Right cardiac atrium (tissue), 5 donors: ENCODE data around the gene LY6G5C. TPM values are rescaled to one million over a fixed set of nuclear protein-coding genes. Genes with fewer than 3 reads are reported as not detected.

ENCODE experiments used
- ATAC-seq, 2 donors: fragments of 200-7000 bp; cut with Tn5 transposase; one replicate each; pipeline versions ENCODE4 v1.8.0 to v1.9.1; 2020; ENCODE audit warnings: moderate library complexity in 2 of 2, mild to moderate bottlenecking in 1 of 2
- DNase-seq, 3 donors: peaks; one replicate each; pipeline ENCODE4 v3.0.0-alpha.2; 2020
- H3K27ac ChIP-seq: one replicate; pipeline ENCODE4 v1.5.1; 2013; ENCODE audit warnings: mild to moderate bottlenecking, low read length, control low read depth, moderate library complexity
- H3K27me3 ChIP-seq: one replicate; pipeline ENCODE4 v1.6.1; 2013; ENCODE audit not compliant: control insufficient read depth, insufficient read depth
- H3K4me1 ChIP-seq: one replicate; pipeline ENCODE4 v1.6.1; 2013; ENCODE audit warnings: low read length; ENCODE audit not compliant: control insufficient read depth, insufficient read depth
- H3K4me3 ChIP-seq: one replicate; pipeline ENCODE4 v1.5.1; 2013; ENCODE audit warnings: low read length, control low read depth
- H3K9me3 ChIP-seq: one replicate; pipeline ENCODE4 v1.6.1; 2013; ENCODE audit warnings: low read length; ENCODE audit not compliant: control insufficient read depth
- WGBS: extraction: QIAGEN DNeasy Blood & Tissue Kit; methylation state at CpG from one replicate; pipeline ENCODE4 v1.1.7; 2013; 5-methylcytosine and 5-hydroxymethylcytosine counted together
- intact Hi-C, 4 donors: fragments of 100-400 bp; cut with DNase I; formaldehyde crosslinking; loops; one replicate each; pipeline versions ENCODE4 v1.11.0 to v1.14.0; 2022 to 2023
- polyA plus RNA-seq: library from polyadenylated mRNA; stranded (reverse); fragments of 200-250 nt; gene quantifications from one replicate; pipeline ENCODE4 v1.2.3, GENCODE V29; 2013
- total RNA-seq, 4 donors: library from RNA; stranded (reverse); fragmentation: NEBNext Ultra II Directional; extraction: Animal tissue kit (Norgen Biotek cat#: 25700); gene quantifications; one replicate each; pipeline ENCODE4 v1.2.1, GENCODE V29; 2021
- donor health status: healthy with polysubstance abuse.
- donor health status: DM: no; HTN: yes; CAD: no.
- donor health status: DM: no; HTN: no; CAD: no.
- donor health status: DM: no; HTN: yes; CAD: no; lungs with severe emphysema.
- donor health status: DM: yes; HTN: yes; CAD: no.

The LY6G5C gene
- total and polyA plus RNA-seq, 5 donors: 2.1 to 5.0 (median 2.4) TPM

- Histone ChIP-seq H3K4me3 (no peak overlapping the region), H3K27me3 (no peaks in the 10 kb centered on the region), H3K27ac (no peak overlapping the region), H3K4me1 (no peaks in the 10 kb centered on the region), H3K9me3 (no peaks in the 10 kb centered on the region)
- intact Hi-C loops: loop anchor here in 1 of 4 donors (10.0 kb wide), 1 partner anchor 111 kb away; no protein-coding TSS in a partner anchor
- DNase-seq (peak in 2 of 3 donors; percentile 49 to 63), ATAC-seq (peak in 1 of 2 donors; percentile 5)
- WGBS: 82% methylated on average over 25 of the region's 25 CpGs
Observed at GRCh38 chr6:31723980-31724691, 43.3 kb upstream of the LY6G5C start.

GRCh38 chr6:31723245-31723979 is 42.5 kb upstream of the LY6G5C start, which contains the start of gene MPIG6B:
MPIG6B (plus strand) TSS chr6:31723373; CDS start chr6:31723384, 11 bp downstream.
- WGBS: 56% methylated on average over 46 of the region's 46 CpGs
- Histone ChIP-seq H3K9me3 (no peaks in the 10 kb centered on the region), H3K27ac (no peak within 1 kb of the TSS), H3K4me3 (no peak within 1 kb of the TSS), H3K27me3 (no peaks in the 10 kb centered on the region), H3K4me1 (no peaks in the 10 kb centered on the region)
- peak in 2 of 3 donors; percentile 31 to 53 for DNase-seq
- ATAC-seq: no peak
- intact Hi-C loops: loop anchor here in 1 of 4 donors (10.0 kb wide), 1 partner anchor 111 kb away; no protein-coding TSS in a partner anchor

GRCh38 chr6:31722173-31722572 is 41.3 kb upstream of the LY6G5C start:
- no peaks in the 10 kb centered on the region for H3K27me3 ChIP-seq
- intact Hi-C loops: loop anchor here in 1 of 4 donors (10.0 kb wide), 1 partner anchor 113 kb away; no protein-coding TSS in a partner anchor
- peak in 1 of 3 donors; percentile 36 for DNase-seq
- no peak for ATAC-seq
- H3K9me3 ChIP-seq: no peaks in the 10 kb centered on the region
- H3K4me3 ChIP-seq: no peak overlapping the region
- H3K4me1 ChIP-seq: no peaks in the 10 kb centered on the region
- H3K27ac ChIP-seq: no peak overlapping the region
- WGBS: 94% methylated on average over 3 of the region's 3 CpGs

GRCh38 chr6:31721351-31722020 is 40.6 kb upstream of the LY6G5C start, which contains the start of gene LY6G6C:
LY6G6C (minus strand) TSS chr6:31721746; CDS start chr6:31721679, 67 bp downstream.
- no peak for DNase-seq
- Histone ChIP-seq H3K4me1 (no peaks in the 10 kb centered on the region), H3K4me3 (no peak within 1 kb of the TSS), H3K9me3 (no peaks in the 10 kb centered on the region), H3K27me3 (no peaks in the 10 kb centered on the region), H3K27ac (no peak within 1 kb of the TSS)
- 90% methylated on average over 4 of the region's 4 CpGs for WGBS
- no peak for ATAC-seq
- intact Hi-C loops: loop anchor here in 1 of 4 donors (10.0 kb wide), 1 partner anchor 113 kb away; no protein-coding TSS in a partner anchor

GRCh38 chr6:31720196-31720770 is 39.4 kb upstream of the LY6G5C start:
- Histone ChIP-seq H3K4me3 (no peak overlapping the region), H3K4me1 (no peaks in the 10 kb centered on the region), H3K9me3 (no peaks in the 10 kb centered on the region), H3K27me3 (no peaks in the 10 kb centered on the region), H3K27ac (no peak overlapping the region)
- DNase-seq (no peak), ATAC-seq (no peak)
- intact Hi-C loops: loop anchor here in 1 of 4 donors (10.0 kb wide), 1 partner anchor 115 kb away; no protein-coding TSS in a partner anchor
- 83% methylated on average over 5 of the region's 5 CpGs for WGBS

GRCh38 chr6:31719001-31719400 is 38.1 kb upstream of the LY6G5C start:
- no peaks in the 10 kb centered on the region for H3K27me3 ChIP-seq
- H3K4me3 ChIP-seq: no peak overlapping the region
- no peak for ATAC-seq
- DNase-seq: no peak
- no peak overlapping the region for H3K27ac ChIP-seq
- H3K9me3 ChIP-seq: no peaks in the 10 kb centered on the region
- no peaks in the 10 kb centered on the region for H3K4me1 ChIP-seq
- WGBS: 85% methylated on average over 6 of the region's 6 CpGs
- intact Hi-C loops: no loop called here

GRCh38 chr6:31718265-31718664 is 37.4 kb upstream of the LY6G5C start:
- Histone ChIP-seq H3K27ac (no peak overlapping the region), H3K27me3 (no peaks in the 10 kb centered on the region), H3K4me1 (no peaks in the 10 kb centered on the region), H3K9me3 (no peaks in the 10 kb centered on the region), H3K4me3 (no peak overlapping the region)
- no peak for ATAC-seq
- WGBS: 86% methylated on average over 1 of the region's 1 CpG
- no peak for DNase-seq
- intact Hi-C loops: no loop called here

GRCh38 chr6:31717499-31718222 is 36.8 kb upstream of the LY6G5C start:
- Histone ChIP-seq H3K4me1 (no peaks in the 10 kb centered on the region), H3K27ac (no peak overlapping the region), H3K9me3 (no peaks in the 10 kb centered on the region), H3K4me3 (no peak overlapping the region), H3K27me3 (no peaks in the 10 kb centered on the region)
- ATAC-seq: no peak
- intact Hi-C loops: no loop called here
- DNase-seq: no peak
- 66% methylated on average over 10 of the region's 10 CpGs for WGBS

GRCh38 chr6:31715022-31715958 is 34.4 kb upstream of the LY6G5C start, which contains the start of gene LY6G6D:
LY6G6D (plus strand) TSS chr6:31715348; CDS start chr6:31715356, 8 bp downstream.
- ATAC-seq (no peak), DNase-seq (no peak)
- H3K27me3 ChIP-seq: no peaks in the 10 kb centered on the region
- no peak within 1 kb of the TSS for H3K27ac ChIP-seq
- H3K4me1 ChIP-seq: no peaks in the 10 kb centered on the region
- intact Hi-C loops: no loop called here
- H3K4me3 ChIP-seq: no peak within 1 kb of the TSS
- WGBS: 72% methylated on average over 16 of the region's 16 CpGs
- H3K9me3 ChIP-seq: no peaks in the 10 kb centered on the region
